ENCODE data around the gene ASXL2.

ASXL2 gene

GRCh38 chr2:25697559-25698341, 180.5 kb downstream of the ASXL2 start:
- DNase-seq (ENCODE audit: low read depth in 1 of 2, low spot score in 1 of 2): no peak

GRCh38 chr2:25692737-25693445, 185.4 kb downstream of the ASXL2 start:
- DNase-seq (ENCODE audit: low read depth in 1 of 2, low spot score in 1 of 2): no peak

- DNase-seq (ENCODE audit: low read depth in 1 of 2, low spot score in 1 of 2): no peak
Observed at GRCh38 chr2:25692143-25692542, 186.1 kb downstream of the ASXL2 start.

GRCh38 chr2:25690058-25690457, 188.2 kb downstream of the ASXL2 start:
- no peak for DNase-seq (ENCODE audit: low read depth in 1 of 2, low spot score in 1 of 2)

- no peak for DNase-seq (ENCODE audit: low read depth in 1 of 2, low spot score in 1 of 2)
Observed at GRCh38 chr2:25688236-25688635, 190.1 kb downstream of the ASXL2 start.

- DNase-seq (ENCODE audit: low read depth in 1 of 2, low spot score in 1 of 2): no peak
Observed at GRCh38 chr2:25685741-25686140, 192.5 kb downstream of the ASXL2 start.

GRCh38 chr2:25684577-25685473, 193.5 kb downstream of the ASXL2 start:
- DNase-seq (ENCODE audit: low read depth in 1 of 2, low spot score in 1 of 2): no peak

Measured in activated CD4-positive, alpha-beta T cell treated with anti-CD3 and anti-CD28 coated beads, Interleukin-2, amount 50 U/mL, for 24 hours (primary cell).